ENCODE data around the gene CMPK1.
"Not testable (repeated sequence)": the region's sequence is repeated elsewhere in the genome, so short reads cannot be mapped to it uniquely, and the experiment has no call there.

The CMPK1 gene, protein sequence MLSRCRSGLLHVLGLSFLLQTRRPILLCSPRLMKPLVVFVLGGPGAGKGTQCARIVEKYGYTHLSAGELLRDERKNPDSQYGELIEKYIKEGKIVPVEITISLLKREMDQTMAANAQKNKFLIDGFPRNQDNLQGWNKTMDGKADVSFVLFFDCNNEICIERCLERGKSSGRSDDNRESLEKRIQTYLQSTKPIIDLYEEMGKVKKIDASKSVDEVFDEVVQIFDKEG

DNA sequence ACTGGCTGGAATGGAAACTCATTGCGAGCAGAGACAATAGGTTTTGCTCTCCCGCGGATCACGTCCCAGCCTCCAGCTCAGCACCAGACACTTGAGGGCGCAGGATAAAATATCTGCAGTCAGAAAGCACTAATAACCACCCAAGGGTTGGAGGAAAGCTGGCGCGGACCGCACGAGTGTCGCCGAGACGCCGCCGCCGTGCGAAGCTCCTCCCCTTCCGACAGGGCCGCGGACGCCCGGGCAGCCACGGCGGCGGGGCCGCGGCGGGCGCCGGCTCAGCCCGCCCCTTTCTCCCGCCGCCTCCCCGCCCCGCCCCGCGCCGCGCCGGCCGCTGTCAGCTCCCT lies at the start of gene CMPK1:
Gene CMPK1 (plus strand): TSS at position 213 of the 344 bp plus-strand sequence. CDS start 156 bp downstream, outside the sequence.
- peak; percentile 74 for DNase-seq

- not testable (repeated sequence) for DNase-seq
These were observed 45.5 kb upstream of the CMPK1 start for GRCh38 chr1:47288116-47288515.

GRCh38 chr1:47294863-47295262 lies 38.7 kb upstream of the CMPK1 start:
- DNase-seq = not testable (repeated sequence)

DNA sequence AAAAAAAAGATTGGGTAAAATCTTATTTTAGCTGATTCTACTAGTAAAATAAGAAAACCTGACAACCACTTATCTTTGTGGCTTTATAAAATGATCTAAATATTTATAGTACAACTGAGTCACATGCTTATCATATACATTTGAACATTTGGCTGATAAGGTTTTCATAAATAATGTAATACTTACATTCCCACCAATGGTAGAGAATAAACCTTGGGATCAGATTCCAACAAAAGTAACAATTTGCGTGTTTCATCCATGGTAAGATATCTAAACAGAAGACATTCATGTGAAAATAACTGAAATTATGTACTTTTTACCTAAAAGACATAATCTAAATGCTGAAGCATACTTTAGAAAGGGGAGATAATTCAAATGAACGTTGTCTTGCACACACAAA lies 38.0 kb upstream of the CMPK1 start:
- DNase-seq = no peak

GRCh38 chr1:47298025-47298699 lies 35.4 kb upstream of the CMPK1 start:
- no peak for DNase-seq

- no peak for DNase-seq
These were observed 31.1 kb upstream of the CMPK1 start for GRCh38 chr1:47302472-47302871.

DNA sequence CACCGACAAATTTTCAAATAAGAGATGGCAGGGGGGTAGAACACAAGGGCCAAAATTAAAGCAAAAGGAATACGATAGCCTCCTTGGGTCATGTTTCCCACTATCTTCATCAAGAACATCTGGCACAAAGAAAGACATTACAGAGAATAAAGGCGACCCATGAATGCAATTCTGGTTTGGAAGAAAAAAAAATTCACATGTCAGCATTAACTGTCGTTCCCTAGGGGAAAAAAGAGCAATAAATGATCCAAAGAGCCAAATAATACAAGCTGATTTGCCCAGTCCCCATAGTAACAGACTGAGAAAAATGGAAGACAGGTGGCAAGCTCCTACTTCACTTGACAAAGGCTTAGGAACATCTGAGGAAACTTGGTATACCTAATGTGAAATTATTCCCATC lies 24.2 kb upstream of the CMPK1 start:
- DNase-seq = no peak

GRCh38 chr1:47313915-47314664 lies 19.5 kb upstream of the CMPK1 start, which contains the start of gene STIL:
STIL (minus strand) TSS chr1:47314147; CDS start chr1:47310319, 3,828 bp downstream.
- DNase-seq = peak; percentile 97

- DNase-seq = no peak
These were observed 15.7 kb upstream of the CMPK1 start for GRCh38 chr1:47317841-47318240.

- DNase-seq = not testable (repeated sequence)
These were observed 13.6 kb upstream of the CMPK1 start for GRCh38 chr1:47319968-47320367.

- no peak for DNase-seq
These were observed 10.0 kb upstream of the CMPK1 start for GRCh38 chr1:47323599-47324031.

GRCh38 chr1:47324682-47325081 lies 8.9 kb upstream of the CMPK1 start:
- no peak for DNase-seq

DNA sequence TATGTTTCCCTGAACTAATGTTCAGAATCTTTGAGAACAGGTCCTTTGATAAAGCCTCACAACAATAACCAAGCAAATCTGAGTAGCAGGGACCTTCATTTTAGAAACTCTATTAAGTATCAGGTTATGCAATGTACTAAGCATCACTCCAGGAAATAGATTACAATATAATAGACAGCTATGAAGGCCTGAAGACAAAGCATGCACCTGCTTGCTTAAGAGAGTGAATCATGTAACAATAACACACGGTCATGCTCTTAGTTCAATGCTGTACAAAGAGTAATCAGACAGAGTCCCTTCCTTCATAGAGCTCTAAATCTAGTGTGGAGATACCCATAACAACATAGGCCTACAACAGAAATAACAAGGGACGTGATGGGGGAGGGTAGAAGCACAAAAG lies 8.1 kb upstream of the CMPK1 start:
- DNase-seq = no peak

DNA sequence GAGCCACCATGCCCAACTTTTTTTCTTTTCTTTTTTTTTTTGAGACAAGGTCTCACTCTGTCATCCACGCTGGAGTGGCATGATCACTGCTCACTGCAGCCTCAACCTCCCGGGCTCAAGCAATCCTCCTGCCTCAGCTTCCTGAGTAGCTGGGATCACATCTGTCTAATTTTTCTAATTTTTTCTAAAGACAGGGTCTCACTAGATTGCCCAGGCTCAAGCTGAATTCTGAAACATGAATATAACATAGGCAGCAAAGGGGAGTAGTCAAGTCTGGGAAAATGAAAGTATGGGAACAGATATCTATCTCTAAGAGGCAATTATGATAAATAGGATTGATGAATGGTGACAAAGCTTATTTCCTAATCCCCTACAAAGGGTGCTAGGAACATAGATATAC lies 7.3 kb upstream of the CMPK1 start:
- no peak for DNase-seq

DNA sequence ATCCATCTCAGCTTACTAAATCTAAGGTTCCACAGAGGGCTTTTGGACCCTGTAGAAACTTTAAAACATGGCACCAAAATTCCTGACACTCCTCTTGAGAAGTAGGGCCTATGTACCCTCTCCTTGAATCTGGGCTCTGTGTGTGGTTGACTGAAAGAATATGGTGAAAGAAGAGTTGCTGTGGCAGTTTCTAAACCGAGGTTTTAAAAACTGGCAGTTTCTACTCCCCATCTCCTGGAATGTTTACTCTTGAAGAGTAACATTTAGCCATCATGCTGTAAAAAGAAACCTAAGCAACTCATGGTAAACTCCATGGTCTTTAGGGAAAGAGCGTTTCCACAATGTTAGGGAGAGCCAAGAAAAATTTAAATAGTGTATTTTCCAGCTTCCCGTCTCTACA lies 4.6 kb upstream of the CMPK1 start:
- DNase-seq = no peak

DNA sequence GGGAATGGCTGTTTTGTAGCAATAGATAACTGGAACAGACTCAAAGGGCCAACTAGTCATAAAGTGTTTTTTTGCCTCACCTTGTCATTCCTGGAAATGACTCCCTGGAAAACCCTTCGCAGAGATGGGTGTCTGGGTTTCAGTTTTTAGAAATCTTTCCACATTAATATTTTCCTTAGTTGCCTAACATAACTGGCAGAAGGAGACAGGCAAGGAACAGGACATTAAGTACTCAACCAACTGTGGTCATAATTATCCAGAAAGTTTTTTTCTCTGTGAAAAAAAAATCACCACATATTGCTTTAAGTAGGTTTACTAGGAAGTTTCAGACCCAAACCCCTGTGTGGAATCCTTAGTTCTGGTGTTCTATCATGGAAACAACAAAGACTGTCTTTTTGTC lies 3.4 kb upstream of the CMPK1 start:
- no peak for DNase-seq

GRCh38 chr1:47331875-47332274 lies 1.7 kb upstream of the CMPK1 start:
- DNase-seq = no peak

- DNase-seq = no peak
These were observed 612 bp upstream of the CMPK1 start for GRCh38 chr1:47332779-47333577.

DNA sequence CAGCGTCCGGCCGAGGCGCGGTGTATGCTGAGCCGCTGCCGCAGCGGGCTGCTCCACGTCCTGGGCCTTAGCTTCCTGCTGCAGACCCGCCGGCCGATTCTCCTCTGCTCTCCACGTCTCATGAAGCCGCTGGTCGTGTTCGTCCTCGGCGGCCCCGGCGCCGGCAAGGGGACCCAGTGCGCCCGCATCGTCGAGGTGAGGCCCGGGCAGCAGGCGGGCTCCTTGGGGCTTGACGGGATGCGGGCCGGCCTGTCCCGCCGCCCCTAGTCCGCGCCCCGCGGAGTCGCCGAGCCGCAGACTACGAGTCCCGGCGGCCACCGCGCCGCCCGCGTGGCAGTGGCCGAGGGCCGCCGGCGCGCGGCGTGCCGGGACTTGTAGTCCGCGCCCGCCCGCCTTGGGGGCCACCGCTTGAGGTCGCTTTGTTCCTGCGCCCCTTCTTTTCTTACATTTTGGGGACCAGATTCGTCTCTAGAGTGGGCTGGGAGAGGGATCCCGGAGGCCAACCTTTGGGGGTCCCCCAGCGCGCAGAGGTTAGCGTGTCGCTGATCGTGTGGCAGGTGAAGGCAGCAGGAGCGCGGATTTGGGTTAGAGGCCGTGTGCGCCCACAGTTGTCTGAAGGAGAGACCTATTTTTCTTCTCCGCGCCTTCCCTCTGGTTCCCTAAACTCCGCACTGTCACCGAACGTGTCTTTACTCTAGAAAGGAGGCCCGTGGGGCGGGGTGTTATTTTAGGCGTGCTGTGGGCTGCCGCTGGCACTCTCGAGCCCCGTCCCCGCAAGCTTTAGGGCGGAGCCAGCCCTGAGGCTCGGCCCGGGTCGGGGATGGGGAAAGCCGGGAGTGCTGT lies 553 bp downstream of the CMPK1 start:
- peak; percentile 69 for DNase-seq

- no peak for DNase-seq
These were observed 1.3 kb downstream of the CMPK1 start for GRCh38 chr1:47334765-47335435.

- DNase-seq = no peak
These were observed 3.8 kb downstream of the CMPK1 start for GRCh38 chr1:47337350-47337749.
